ENCODE results near the gene CFAP299.

The CFAP299 gene

DNA sequence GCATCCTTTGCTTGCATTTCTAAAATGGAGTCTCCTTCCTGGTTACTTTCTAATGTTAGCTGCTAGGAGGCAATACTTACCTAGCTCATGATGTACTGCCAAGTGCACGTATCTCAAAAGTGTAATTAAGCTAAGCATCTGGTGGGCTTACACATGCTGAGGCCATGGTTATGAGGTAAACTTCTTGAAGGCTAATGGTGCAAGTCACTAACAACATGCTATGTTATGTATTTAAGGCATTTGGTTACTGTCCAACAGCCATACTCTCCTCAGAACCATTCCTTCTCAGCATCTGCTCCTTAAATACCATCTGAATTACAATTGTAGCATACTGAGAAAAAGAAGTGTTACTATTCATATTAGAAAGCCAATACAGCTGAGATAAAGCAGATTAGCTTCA, 376.4 kb downstream of the CFAP299 start:
- Histone ChIP-seq H2AFZ (ENCODE audit: low read length) (no peak overlapping the region), H3K27me3 (replicated peaks; ENCODE audit: insufficient read depth, low read length) (no peaks in the 10 kb centered on the region), H4K20me1 (ENCODE audit: insufficient read depth, low read length) (no peaks in the 10 kb centered on the region), H3K4me3 (ENCODE audit: low read length) (no peak overlapping the region), H3K27ac (ENCODE audit: low read length) (no peak overlapping the region), H3K4me1 (ENCODE audit: low read length) (no peaks in the 10 kb centered on the region), H3K79me2 (ENCODE audit: low read length) (no peaks in the 10 kb centered on the region), H3F3A (ENCODE audit: insufficient read depth, low read length) (no peaks in the 10 kb centered on the region), H3K9me2 (replicated peaks; ENCODE audit: insufficient read depth, low read length) (no peaks in the 10 kb centered on the region), H3K4me2 (ENCODE audit: low read depth, low read length) (no peak overlapping the region), H3K9ac (ENCODE audit: low read length) (no peak overlapping the region), H3K36me3 (replicated peaks; ENCODE audit: insufficient read depth, low read length) (no peaks in the 10 kb centered on the region), H3K9me3 (replicated peaks; ENCODE audit: insufficient read depth, low read length) (no peaks in the 10 kb centered on the region)
- TF ChIP-seq EZH2 (optimal IDR thresholded peaks at IDR 0.05; ENCODE audit: low read depth, low read length) = no peak
- TF ChIP-seq, protein P1, sequence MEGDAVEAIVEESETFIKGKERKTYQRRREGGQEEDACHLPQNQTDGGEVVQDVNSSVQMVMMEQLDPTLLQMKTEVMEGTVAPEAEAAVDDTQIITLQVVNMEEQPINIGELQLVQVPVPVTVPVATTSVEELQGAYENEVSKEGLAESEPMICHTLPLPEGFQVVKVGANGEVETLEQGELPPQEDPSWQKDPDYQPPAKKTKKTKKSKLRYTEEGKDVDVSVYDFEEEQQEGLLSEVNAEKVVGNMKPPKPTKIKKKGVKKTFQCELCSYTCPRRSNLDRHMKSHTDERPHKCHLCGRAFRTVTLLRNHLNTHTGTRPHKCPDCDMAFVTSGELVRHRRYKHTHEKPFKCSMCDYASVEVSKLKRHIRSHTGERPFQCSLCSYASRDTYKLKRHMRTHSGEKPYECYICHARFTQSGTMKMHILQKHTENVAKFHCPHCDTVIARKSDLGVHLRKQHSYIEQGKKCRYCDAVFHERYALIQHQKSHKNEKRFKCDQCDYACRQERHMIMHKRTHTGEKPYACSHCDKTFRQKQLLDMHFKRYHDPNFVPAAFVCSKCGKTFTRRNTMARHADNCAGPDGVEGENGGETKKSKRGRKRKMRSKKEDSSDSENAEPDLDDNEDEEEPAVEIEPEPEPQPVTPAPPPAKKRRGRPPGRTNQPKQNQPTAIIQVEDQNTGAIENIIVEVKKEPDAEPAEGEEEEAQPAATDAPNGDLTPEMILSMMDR (IDR thresholded peaks at IDR 0.05; ENCODE audit: low read length) = no peak
- TF ChIP-seq EZH2phosphoT487 (IDR thresholded peaks at IDR 0.05; ENCODE audit: low read length) = no peak
- no peak for DNase-seq

DNA sequence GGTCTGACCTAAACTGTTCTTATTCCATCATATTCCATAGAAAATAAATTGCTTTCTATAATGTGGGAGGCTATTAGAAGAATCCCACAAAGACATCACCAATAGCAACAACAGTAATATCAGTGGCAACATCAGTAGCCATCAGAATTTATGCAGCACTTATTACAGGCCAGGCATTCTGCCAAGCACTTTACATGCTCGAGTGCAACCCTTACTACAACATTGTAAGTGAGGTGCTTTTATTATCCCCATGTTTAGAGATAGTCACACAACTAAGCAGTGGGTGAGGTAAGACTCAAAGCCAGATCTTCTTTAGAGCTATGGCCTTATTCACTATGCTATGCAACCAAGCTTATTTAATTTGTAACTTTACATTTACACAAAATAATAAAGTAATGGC, 377.9 kb downstream of the CFAP299 start:
- no peaks in the 10 kb centered on the region for H3K9me3 ChIP-seq (replicated peaks; ENCODE audit: insufficient read depth, low read length)
- H3K9ac ChIP-seq (ENCODE audit: low read length) = no peak overlapping the region
- H3K9me2 ChIP-seq (replicated peaks; ENCODE audit: insufficient read depth, low read length) = no peaks in the 10 kb centered on the region
- no peak overlapping the region for H3K4me2 ChIP-seq (ENCODE audit: low read depth, low read length)
- H3K4me1 ChIP-seq (ENCODE audit: low read length) = no peaks in the 10 kb centered on the region
- no peak overlapping the region for H2AFZ ChIP-seq (ENCODE audit: low read length)
- no peaks in the 10 kb centered on the region for H4K20me1 ChIP-seq (ENCODE audit: insufficient read depth, low read length)
- H3K79me2 ChIP-seq (ENCODE audit: low read length) = no peaks in the 10 kb centered on the region
- DNase-seq = no peak
- H3K4me3 ChIP-seq (ENCODE audit: low read length) = no peak overlapping the region
- no peaks in the 10 kb centered on the region for H3F3A ChIP-seq (ENCODE audit: insufficient read depth, low read length)
- no peak overlapping the region for H3K27ac ChIP-seq (ENCODE audit: low read length)
- no peaks in the 10 kb centered on the region for H3K36me3 ChIP-seq (replicated peaks; ENCODE audit: insufficient read depth, low read length)
- no peaks in the 10 kb centered on the region for H3K27me3 ChIP-seq (replicated peaks; ENCODE audit: insufficient read depth, low read length)
- TF ChIP-seq EZH2phosphoT487 (IDR thresholded peaks at IDR 0.05; ENCODE audit: low read length) (no peak), EZH2 (optimal IDR thresholded peaks at IDR 0.05; ENCODE audit: low read depth, low read length) (no peak)
- TF ChIP-seq, protein P1 (IDR thresholded peaks at IDR 0.05; ENCODE audit: low read length) = no peak

GRCh38 chr4:80717204-80717603, 381.7 kb downstream of the CFAP299 start:
- no peak overlapping the region for H3K4me3 ChIP-seq (ENCODE audit: low read length)
- DNase-seq = no peak
- H3K9ac ChIP-seq (ENCODE audit: low read length) = no peak overlapping the region
- no peaks in the 10 kb centered on the region for H3K27me3 ChIP-seq (replicated peaks; ENCODE audit: insufficient read depth, low read length)
- TF ChIP-seq EZH2 (optimal IDR thresholded peaks at IDR 0.05; ENCODE audit: low read depth, low read length) = no peak
- TF ChIP-seq, protein P1 (IDR thresholded peaks at IDR 0.05; ENCODE audit: low read length) = no peak
- TF ChIP-seq EZH2phosphoT487 (IDR thresholded peaks at IDR 0.05; ENCODE audit: low read length) = no peak
- no peak overlapping the region for H2AFZ ChIP-seq (ENCODE audit: low read length)
- no peak overlapping the region for H3K27ac ChIP-seq (ENCODE audit: low read length)
- H4K20me1 ChIP-seq (ENCODE audit: insufficient read depth, low read length) = no peaks in the 10 kb centered on the region
- H3K79me2 ChIP-seq (ENCODE audit: low read length) = no peaks in the 10 kb centered on the region
- no peak overlapping the region for H3K4me2 ChIP-seq (ENCODE audit: low read depth, low read length)
- H3K9me3 ChIP-seq (replicated peaks; ENCODE audit: insufficient read depth, low read length) = no peaks in the 10 kb centered on the region
- no peaks in the 10 kb centered on the region for H3K9me2 ChIP-seq (replicated peaks; ENCODE audit: insufficient read depth, low read length)
- no peaks in the 10 kb centered on the region for H3K4me1 ChIP-seq (ENCODE audit: low read length)
- H3K36me3 ChIP-seq (replicated peaks; ENCODE audit: insufficient read depth, low read length) = no peaks in the 10 kb centered on the region
- no peaks in the 10 kb centered on the region for H3F3A ChIP-seq (ENCODE audit: insufficient read depth, low read length)

Measured in MM.1S (cell line).